ENCODE data around the gene VAPB.
"Not testable (repeated sequence)": the region's sequence is repeated elsewhere in the genome, so short reads cannot be mapped to it uniquely, and the experiment has no call there.

The VAPB gene

GRCh38 chr20:58408603-58409246, 19.7 kb downstream of the VAPB start:
- no peak for DNase-seq

- not testable (repeated sequence) for DNase-seq
Observed at GRCh38 chr20:58414216-58414615, 25.2 kb downstream of the VAPB start.

- not testable (repeated sequence) for DNase-seq
Observed at GRCh38 chr20:58414786-58415185, 25.8 kb downstream of the VAPB start.

- no peak for DNase-seq
Observed at GRCh38 chr20:58416057-58416456, 27.0 kb downstream of the VAPB start.

GRCh38 chr20:58416835-58417234, 27.8 kb downstream of the VAPB start:
- DNase-seq = no peak

- no peak for DNase-seq
Observed at GRCh38 chr20:58417438-58417837, 28.4 kb downstream of the VAPB start.

- DNase-seq = no peak
Observed at GRCh38 chr20:58418949-58419748, 30.1 kb downstream of the VAPB start.

GRCh38 chr20:58420798-58421496, 31.9 kb downstream of the VAPB start:
- no peak for DNase-seq

- DNase-seq = no peak
Observed at GRCh38 chr20:58421497-58421850, 32.4 kb downstream of the VAPB start.

- no peak for DNase-seq
Observed at GRCh38 chr20:58424218-58424969, 35.4 kb downstream of the VAPB start.

GRCh38 chr20:58427571-58427970, 38.5 kb downstream of the VAPB start:
- not testable (repeated sequence) for DNase-seq

GRCh38 chr20:58428364-58428763, 39.3 kb downstream of the VAPB start:
- DNase-seq = no peak

GRCh38 chr20:58429303-58429702, 40.3 kb downstream of the VAPB start:
- no peak for DNase-seq

- DNase-seq = no peak
Observed at GRCh38 chr20:58431134-58431533, 42.1 kb downstream of the VAPB start.

GRCh38 chr20:58432186-58432954, 43.3 kb downstream of the VAPB start:
- no peak for DNase-seq

GRCh38 chr20:58433029-58433647, 44.1 kb downstream of the VAPB start:
- DNase-seq = no peak

- no peak for DNase-seq
Observed at GRCh38 chr20:58433759-58434158, 44.7 kb downstream of the VAPB start.

- DNase-seq = no peak
Observed at GRCh38 chr20:58434326-58434725, 45.3 kb downstream of the VAPB start.

- DNase-seq = no peak
Observed at GRCh38 chr20:58435237-58435636, 46.2 kb downstream of the VAPB start.

GRCh38 chr20:58436868-58437645, 48.0 kb downstream of the VAPB start:
- no peak for DNase-seq
